WTC11 (cell line): ENCODE data around the gene H1-8. TPM values are rescaled to one million over a fixed set of nuclear protein-coding genes. Genes with fewer than 3 reads are reported as not detected.

Experiments used
- ATAC-seq: fragments of 200-7000 bp; cut with Tn5 transposase; 2 replicates; pipeline ENCODE4 v1.10.0; 2021; ENCODE audit warnings: mild to moderate bottlenecking, moderate library complexity
- CTCF ChIA-PET: fragments of 300-600 bp; sonication (Branson Sonifier 250); formaldehyde crosslinking; loops from one replicate; lab custom pipeline; 2021; ENCODE audit warnings: antibody characterized with exemption; lab: Charles Lee
- POLR2A ChIA-PET: fragments of 350-600 bp; sonication (Branson Sonifier 250); formaldehyde crosslinking; loops from one replicate; lab custom pipeline; 2021; ENCODE audit warnings: antibody characterized with exemption; lab: Charles Lee
- DNase-seq: peaks from one replicate; pipeline ENCODE4 v3.0.0; 2021; ENCODE audit warnings: low spot score
- H3K27ac Mint-ChIP-seq: 2 replicates; pipeline ENCODE4 v1.8.0; 2021; ENCODE audit warnings: mixed read lengths
- H3K27me3 Mint-ChIP-seq: 2 replicates; pipeline ENCODE4 v1.8.0; 2021; ENCODE audit warnings: low read depth, mild to moderate bottlenecking, moderate library complexity, mixed read lengths
- H3K36me3 Mint-ChIP-seq: 2 replicates; pipeline ENCODE4 v1.8.0; 2021; ENCODE audit warnings: mixed read lengths
- H3K4me1 Mint-ChIP-seq: 2 replicates; pipeline ENCODE4 v1.8.0; 2022; ENCODE audit warnings: mixed read lengths
- H3K4me3 Mint-ChIP-seq: 2 replicates; pipeline ENCODE4 v1.8.0; 2021; ENCODE audit warnings: mild to moderate bottlenecking, moderate library complexity, mixed read lengths
- H3K9me3 Mint-ChIP-seq: 2 replicates; pipeline ENCODE4 v1.8.0; 2021; ENCODE audit warnings: mixed read lengths
- AR ChIP-seq: fragments of 250-450 bp; sonication (Bioruptor Pico); IDR thresholded peaks from 2 replicates; pipeline ENCODE4 v1.9.0; 2021; ENCODE audit warnings: mild to moderate bottlenecking
- E2F1 ChIP-seq: sonication (generic); formaldehyde crosslinking; IDR thresholded peaks from 2 replicates; pipeline ENCODE4 v1.8.0; 2022; ENCODE audit warnings: mild to moderate bottlenecking, missing genetic modification reagents
- E2F4 ChIP-seq: sonication (generic); formaldehyde crosslinking; IDR thresholded peaks from 2 replicates; pipeline ENCODE4 v1.8.1; 2022; ENCODE audit warnings: low read depth, mild to moderate bottlenecking, moderate library complexity, missing genetic modification reagents, borderline replicate concordance
- EMX1 ChIP-seq: fragments of 250-450 bp; sonication (Bioruptor Pico); IDR thresholded peaks from 2 replicates; pipeline ENCODE4 v1.8.0; 2021; ENCODE audit warnings: mild to moderate bottlenecking
- ERG ChIP-seq: fragments of 250-450 bp; sonication (Bioruptor Pico); IDR thresholded peaks from 2 replicates; pipeline ENCODE4 v1.8.0; 2021; ENCODE audit warnings: mild to moderate bottlenecking
- GRHL2 ChIP-seq: fragments of 250-450 bp; sonication (Bioruptor Pico); IDR thresholded peaks from 2 replicates; pipeline ENCODE4 v1.8.0; 2022; ENCODE audit warnings: mild to moderate bottlenecking, moderate library complexity; ENCODE audit not compliant: insufficient replicate concordance, severe bottlenecking
- HMGA2 ChIP-seq: fragments of 250-450 bp; sonication (Bioruptor Pico); IDR thresholded peaks from 2 replicates; pipeline ENCODE4 v1.4.0; 2021; ENCODE audit warnings: mild to moderate bottlenecking, moderate library complexity
- IRF2 ChIP-seq: sonication (generic); formaldehyde crosslinking; IDR thresholded peaks from 2 replicates; pipeline ENCODE4 v1.8.0; 2022; ENCODE audit warnings: low read depth, missing genetic modification reagents, borderline replicate concordance
- NFATC4 ChIP-seq: fragments of 250-450 bp; sonication (Bioruptor Pico); IDR thresholded peaks from 2 replicates; pipeline ENCODE4 v1.9.0; 2021; ENCODE audit warnings: mild to moderate bottlenecking
- RELA ChIP-seq: sonication (generic); formaldehyde crosslinking; IDR thresholded peaks from 2 replicates; pipeline ENCODE4 v1.8.1; 2022; ENCODE audit warnings: missing genetic modification reagents, mild to moderate bottlenecking, borderline replicate concordance
- TEAD4 ChIP-seq: sonication (generic); formaldehyde crosslinking; IDR thresholded peaks from 2 replicates; pipeline ENCODE4 v1.8.0; 2022; ENCODE audit warnings: mild to moderate bottlenecking, missing genetic modification reagents
- ZBTB21 ChIP-seq: sonication (generic); formaldehyde crosslinking; IDR thresholded peaks from 2 replicates; pipeline ENCODE4 v1.8.1; 2023; ENCODE audit warnings: mild to moderate bottlenecking, missing genetic modification reagents, borderline replicate concordance
- ZNF138 ChIP-seq: sonication (generic); formaldehyde crosslinking; conservative IDR thresholded peaks from 2 replicates; pipeline ENCODE4 v1.8.1; 2022; ENCODE audit warnings: mild to moderate bottlenecking, moderate library complexity, missing genetic modification reagents
- ZNF232 ChIP-seq: sonication (generic); formaldehyde crosslinking; IDR thresholded peaks from 2 replicates; pipeline ENCODE4 v1.8.0; 2022; ENCODE audit warnings: mild to moderate bottlenecking, missing genetic modification reagents
- ZNF317 ChIP-seq: sonication (generic); formaldehyde crosslinking; IDR thresholded peaks from 2 replicates; pipeline ENCODE4 v1.8.1; 2023; ENCODE audit warnings: low read depth, mild to moderate bottlenecking, moderate library complexity, missing genetic modification reagents, borderline replicate concordance
- total RNA-seq: library from RNA; stranded (reverse); gene quantifications from 3 replicates; pipeline ENCODE4 v1.2.3, GENCODE V29; 2021
- TF ChIP-seq, protein P1 (sequence below): fragments of 250-450 bp; sonication (Bioruptor Pico); IDR thresholded peaks from 2 replicates; pipeline ENCODE4 v2.1.2; 2022; ENCODE audit warnings: mild to moderate bottlenecking, moderate library complexity
- TF ChIP-seq, protein P2 (sequence below): sonication (generic); formaldehyde crosslinking; IDR thresholded peaks from 2 replicates; pipeline ENCODE4 v1.8.0; 2023; ENCODE audit warnings: missing genetic modification reagents
- TF ChIP-seq, protein P3 (sequence below): sonication (generic); formaldehyde crosslinking; IDR thresholded peaks from 2 replicates; pipeline ENCODE4 v1.8.1; 2023; ENCODE audit warnings: mild to moderate bottlenecking, missing genetic modification reagents

H1-8 gene
- total RNA-seq, 1 experiment from 2014 or later, result not detected

DNA sequence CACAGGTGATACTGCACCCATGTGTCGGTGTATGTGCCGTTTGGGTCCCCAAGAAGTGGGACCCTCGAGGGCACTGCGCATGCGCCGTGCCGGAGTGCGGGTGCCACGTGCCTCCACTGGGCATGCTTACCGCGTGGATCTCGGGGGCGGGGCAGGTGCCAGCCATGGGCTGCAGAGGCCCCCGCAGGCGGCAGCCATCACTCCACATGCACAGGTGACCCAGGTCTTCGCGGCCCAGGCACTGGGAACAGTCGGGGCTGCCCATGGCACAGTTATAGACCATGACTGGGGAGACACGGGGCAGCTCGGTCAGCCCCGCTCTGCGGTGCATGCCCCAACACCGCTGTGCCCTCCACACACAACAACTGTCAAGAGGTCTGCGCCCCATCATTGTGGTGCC is 31.2 kb downstream of the H1-8 start:
- DNase-seq (no peak), ATAC-seq (no peak)
- Mint-ChIP-seq H3K9me3 (no peaks in the 10 kb centered on the region), H3K27me3 (no peaks in the 10 kb centered on the region), H3K4me3 (no peak overlapping the region), H3K4me1 (peaks cover 11% of the 10 kb centered on the region), H3K27ac (no peak overlapping the region), H3K36me3 (peaks cover 3% of the 10 kb centered on the region; the same call in 1 of the 2 replicates)
- POLR2A ChIA-PET, result no interaction called here
- CTCF ChIA-PET, result no interaction called here
- TF ChIP-seq ZBTB21 (CRISPR knock-in tag), result no peak

GRCh38 chr3:129575233-129575996 is 32.4 kb downstream of the H1-8 start:
- Mint-ChIP-seq H3K27me3 (no peaks in the 10 kb centered on the region), H3K9me3 (no peaks in the 10 kb centered on the region), H3K4me1 (peaks cover 11% of the 10 kb centered on the region), H3K27ac (no peak overlapping the region), H3K36me3 (no peaks in the 10 kb centered on the region), H3K4me3 (no peak overlapping the region)
- ATAC-seq (no peak), DNase-seq (no peak)
- POLR2A ChIA-PET, result no interaction called here
- CTCF ChIA-PET, result interaction anchor here (1.2 to 2.3 kb wide), 3 partner anchors 14 to 85 kb away, joined by 6 to 12 read pairs (median 9); no protein-coding TSS in a partner anchor
- TF ChIP-seq NFATC4 (CRISPR knock-in tag) (no peak), ZNF138 (CRISPR knock-in tag) (no peak), E2F1 (CRISPR knock-in tag) (no peak), ERG (CRISPR knock-in tag) (no peak)

GRCh38 chr3:129575997-129576384 is 33.0 kb downstream of the H1-8 start:
- Mint-ChIP-seq H3K36me3 (no peaks in the 10 kb centered on the region), H3K27me3 (no peaks in the 10 kb centered on the region), H3K9me3 (no peaks in the 10 kb centered on the region), H3K4me1 (peaks cover 11% of the 10 kb centered on the region), H3K27ac (peak overlapping the region; percentile 10; the same call in 1 of the 2 replicates), H3K4me3 (no peak overlapping the region)
- ChIA-PET CTCF (interaction anchor here (1.2 to 2.3 kb wide), 3 partner anchors 15 to 86 kb away, joined by 6 to 12 read pairs (median 9); no protein-coding TSS in a partner anchor), POLR2A (no interaction called here)
- DNase-seq, result no peak
- peak; percentile 27 for ATAC-seq
- TF ChIP-seq ZNF232 (CRISPR knock-in tag) (no peak), EMX1 (CRISPR knock-in tag) (no peak), ERG (CRISPR knock-in tag) (no peak), IRF2 (CRISPR knock-in tag) (no peak), HMGA2 (no peak), RELA (CRISPR knock-in tag) (no peak), AR (CRISPR knock-in tag) (no peak), TEAD4 (CRISPR knock-in tag) (no peak), ZNF317 (CRISPR knock-in tag) (no peak), E2F4 (CRISPR knock-in tag) (no peak), GRHL2 (CRISPR knock-in tag) (no peak)
- TF ChIP-seq, protein P1, sequence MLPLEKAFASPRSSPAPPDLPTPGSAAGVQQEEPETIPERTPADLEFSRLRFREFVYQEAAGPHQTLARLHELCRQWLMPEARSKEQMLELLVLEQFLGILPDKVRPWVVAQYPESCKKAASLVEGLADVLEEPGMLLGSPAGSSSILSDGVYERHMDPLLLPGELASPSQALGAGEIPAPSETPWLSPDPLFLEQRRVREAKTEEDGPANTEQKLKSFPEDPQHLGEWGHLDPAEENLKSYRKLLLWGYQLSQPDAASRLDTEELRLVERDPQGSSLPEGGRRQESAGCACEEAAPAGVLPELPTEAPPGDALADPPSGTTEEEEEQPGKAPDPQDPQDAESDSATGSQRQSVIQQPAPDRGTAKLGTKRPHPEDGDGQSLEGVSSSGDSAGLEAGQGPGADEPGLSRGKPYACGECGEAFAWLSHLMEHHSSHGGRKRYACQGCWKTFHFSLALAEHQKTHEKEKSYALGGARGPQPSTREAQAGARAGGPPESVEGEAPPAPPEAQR (CRISPR knock-in tag), result no peak
- TF ChIP-seq, protein P2, sequence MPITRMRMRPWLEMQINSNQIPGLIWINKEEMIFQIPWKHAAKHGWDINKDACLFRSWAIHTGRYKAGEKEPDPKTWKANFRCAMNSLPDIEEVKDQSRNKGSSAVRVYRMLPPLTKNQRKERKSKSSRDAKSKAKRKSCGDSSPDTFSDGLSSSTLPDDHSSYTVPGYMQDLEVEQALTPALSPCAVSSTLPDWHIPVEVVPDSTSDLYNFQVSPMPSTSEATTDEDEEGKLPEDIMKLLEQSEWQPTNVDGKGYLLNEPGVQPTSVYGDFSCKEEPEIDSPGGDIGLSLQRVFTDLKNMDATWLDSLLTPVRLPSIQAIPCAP (CRISPR knock-in tag), result no peak
- TF ChIP-seq, protein P3, sequence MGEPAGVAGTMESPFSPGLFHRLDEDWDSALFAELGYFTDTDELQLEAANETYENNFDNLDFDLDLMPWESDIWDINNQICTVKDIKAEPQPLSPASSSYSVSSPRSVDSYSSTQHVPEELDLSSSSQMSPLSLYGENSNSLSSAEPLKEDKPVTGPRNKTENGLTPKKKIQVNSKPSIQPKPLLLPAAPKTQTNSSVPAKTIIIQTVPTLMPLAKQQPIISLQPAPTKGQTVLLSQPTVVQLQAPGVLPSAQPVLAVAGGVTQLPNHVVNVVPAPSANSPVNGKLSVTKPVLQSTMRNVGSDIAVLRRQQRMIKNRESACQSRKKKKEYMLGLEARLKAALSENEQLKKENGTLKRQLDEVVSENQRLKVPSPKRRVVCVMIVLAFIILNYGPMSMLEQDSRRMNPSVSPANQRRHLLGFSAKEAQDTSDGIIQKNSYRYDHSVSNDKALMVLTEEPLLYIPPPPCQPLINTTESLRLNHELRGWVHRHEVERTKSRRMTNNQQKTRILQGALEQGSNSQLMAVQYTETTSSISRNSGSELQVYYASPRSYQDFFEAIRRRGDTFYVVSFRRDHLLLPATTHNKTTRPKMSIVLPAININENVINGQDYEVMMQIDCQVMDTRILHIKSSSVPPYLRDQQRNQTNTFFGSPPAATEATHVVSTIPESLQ (CRISPR knock-in tag), result no peak
